Stimulated activated CD8-positive, alpha-beta memory T cell treated with anti-CD3 and anti-CD28 coated beads, Interleukin-7, amount 100 ng/mL, for 4 hours (primary cell): Measurements from ENCODE around the gene MRGPRD.
"Not testable (repeated sequence)": the region's sequence is repeated elsewhere in the genome, so short reads cannot be mapped to it uniquely, and the experiment has no call there.

Experiments
- DNase-seq, 2 donors: peaks; one replicate each; pipeline ENCODE4 v3.0.0-alpha.2; 2020; ENCODE audit warnings: low read depth in 2 of 2

The MRGPRD gene

DNA sequence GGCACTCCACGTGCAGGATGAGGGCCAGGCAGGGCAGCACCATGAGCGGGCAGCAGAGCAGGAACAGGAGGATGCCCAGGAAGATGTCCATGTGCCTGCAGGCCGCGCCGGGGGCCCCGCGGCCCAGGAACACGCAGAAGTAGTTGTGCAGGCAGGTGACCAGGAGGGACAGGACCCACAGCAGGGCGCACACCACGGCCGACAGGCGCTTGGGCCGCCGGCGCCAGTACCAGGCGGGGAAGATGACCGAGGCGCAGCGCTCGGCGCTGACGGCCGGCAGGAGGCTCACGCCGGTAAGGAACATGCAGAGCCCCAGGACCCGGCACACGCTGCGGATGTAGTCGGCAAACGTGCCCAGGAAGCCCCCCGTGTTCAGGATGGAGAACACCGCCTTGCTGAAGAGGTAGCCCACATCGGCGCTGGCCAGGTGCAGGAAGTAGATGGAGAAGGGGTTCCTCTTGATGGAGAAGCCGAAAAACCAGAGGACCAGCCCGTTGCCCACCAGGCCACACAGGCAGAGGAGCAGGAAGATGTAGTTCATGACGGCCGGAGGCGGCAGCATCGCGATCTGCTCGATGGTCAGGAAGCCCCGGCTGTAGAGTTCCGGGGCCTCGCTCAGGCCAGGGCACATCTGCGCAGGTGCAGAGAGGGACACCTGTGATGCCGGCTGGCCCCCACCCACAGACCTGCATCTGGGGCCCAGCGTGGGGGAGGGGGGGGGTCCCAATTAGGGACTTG, 25.0 kb upstream of the MRGPRD start:
- DNase-seq = no peak

DNA sequence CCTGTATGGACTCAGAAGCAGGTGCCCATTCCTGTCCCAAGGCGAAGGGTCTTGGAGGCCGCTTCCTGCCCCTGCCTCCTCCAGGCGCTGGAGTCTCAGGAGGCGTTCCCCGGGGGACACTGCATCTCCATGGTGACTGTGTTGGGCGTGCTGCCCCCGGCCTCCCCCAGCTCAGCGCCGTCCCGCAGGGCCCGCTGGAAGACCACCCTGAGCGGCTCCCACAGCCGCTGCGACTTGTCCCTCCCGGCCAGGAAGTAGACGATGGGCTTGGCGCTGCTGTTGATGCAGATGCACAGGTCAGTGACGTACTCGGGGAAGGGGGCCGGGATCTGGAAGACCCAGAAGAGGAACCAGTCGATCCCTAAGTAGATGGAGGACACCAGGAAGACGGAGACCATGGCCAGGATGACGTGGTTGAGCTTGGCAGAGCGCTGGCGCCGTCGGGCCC, 24.4 kb upstream of the MRGPRD start:
- no peak for DNase-seq

DNA sequence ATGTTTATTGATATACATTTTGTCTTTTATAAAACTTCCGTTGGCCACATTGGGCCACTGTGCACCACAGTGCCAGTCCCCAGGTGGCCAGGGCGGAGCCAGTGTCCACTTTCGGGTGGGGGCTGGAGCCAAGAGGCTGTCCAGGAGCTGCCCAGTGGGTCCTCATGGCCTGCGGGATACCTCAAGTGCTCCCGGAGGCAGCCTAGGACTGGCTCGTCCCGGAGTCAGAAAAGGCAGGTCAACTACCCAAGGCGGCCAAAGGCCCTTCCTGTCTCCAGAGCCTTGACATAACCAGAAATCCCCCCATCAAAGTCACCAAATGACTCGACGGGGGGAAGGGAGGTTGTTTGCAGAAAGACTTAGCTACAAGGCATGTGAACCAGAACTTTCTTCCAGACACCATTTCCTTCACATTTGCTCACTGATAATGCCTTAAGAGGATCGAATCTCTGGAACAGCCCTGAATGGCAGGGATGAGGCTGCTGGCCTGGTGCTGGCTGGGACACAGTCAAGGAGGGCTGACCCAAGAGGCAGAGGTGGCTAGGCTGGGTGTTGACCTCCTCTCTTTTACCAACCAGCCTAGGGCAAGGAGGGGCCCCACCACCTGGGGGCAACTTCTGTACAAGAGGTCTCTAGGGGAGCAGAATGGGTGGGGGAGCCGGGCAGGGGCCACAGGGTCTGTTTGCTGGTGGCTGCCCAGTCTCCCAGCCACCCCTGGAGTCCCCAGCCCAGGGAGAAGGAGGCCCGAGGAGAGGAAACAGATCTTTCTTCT, 23.8 kb upstream of the MRGPRD start:
- no peak for DNase-seq

DNA sequence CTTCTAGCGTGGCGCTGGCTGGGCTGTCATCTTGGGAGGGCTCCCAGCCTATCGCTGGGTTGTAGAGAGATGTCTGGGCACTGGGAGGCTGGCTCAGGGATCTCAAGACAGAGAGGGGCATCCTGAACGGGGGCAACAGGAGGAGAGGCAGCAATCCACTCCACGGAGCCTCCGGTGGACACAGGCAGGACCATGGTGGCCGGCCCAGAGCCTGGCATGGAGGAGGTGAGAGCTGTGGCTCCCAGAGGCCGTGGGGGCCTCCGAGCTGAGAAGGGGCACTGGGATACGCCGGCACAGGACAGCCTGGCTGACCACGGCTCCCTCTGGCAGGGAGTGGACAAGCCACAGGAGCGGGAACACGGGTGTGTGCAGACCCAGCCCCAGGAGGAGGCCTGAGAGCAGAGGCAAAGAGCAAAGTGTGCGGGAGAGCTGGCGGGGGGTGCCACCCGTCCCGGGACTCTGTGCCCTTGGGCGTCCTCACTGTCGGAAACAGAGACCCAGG, 23.1 kb upstream of the MRGPRD start:
- DNase-seq = no peak

DNA sequence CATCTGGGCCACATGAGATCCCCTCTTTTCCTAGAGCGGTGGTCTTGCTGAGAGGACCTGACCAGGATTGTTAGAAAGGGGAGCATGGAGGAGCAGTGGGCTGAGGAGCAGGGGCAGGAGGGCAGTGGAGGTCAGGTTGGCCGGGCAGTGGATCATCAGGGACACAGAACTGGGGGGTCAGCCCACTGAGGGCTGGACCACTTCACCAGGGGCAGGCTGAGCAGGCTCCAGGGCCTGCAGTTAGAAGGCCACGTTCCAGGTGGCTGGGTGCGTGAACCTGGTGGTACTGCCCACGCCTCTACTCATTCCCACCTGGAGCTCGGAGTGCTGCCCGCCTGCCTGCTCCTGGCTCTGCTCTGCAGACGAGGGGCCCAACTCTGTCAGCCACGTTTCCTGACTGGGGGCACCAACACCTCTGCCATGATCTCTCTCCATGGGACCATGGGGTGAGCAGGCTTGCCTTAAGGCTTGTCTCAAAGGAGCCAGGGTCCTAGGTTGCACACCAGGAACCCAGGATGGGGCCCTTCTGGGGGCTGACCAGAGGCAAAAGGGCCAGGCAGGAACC, 22.6 kb upstream of the MRGPRD start:
- DNase-seq = no peak

DNA sequence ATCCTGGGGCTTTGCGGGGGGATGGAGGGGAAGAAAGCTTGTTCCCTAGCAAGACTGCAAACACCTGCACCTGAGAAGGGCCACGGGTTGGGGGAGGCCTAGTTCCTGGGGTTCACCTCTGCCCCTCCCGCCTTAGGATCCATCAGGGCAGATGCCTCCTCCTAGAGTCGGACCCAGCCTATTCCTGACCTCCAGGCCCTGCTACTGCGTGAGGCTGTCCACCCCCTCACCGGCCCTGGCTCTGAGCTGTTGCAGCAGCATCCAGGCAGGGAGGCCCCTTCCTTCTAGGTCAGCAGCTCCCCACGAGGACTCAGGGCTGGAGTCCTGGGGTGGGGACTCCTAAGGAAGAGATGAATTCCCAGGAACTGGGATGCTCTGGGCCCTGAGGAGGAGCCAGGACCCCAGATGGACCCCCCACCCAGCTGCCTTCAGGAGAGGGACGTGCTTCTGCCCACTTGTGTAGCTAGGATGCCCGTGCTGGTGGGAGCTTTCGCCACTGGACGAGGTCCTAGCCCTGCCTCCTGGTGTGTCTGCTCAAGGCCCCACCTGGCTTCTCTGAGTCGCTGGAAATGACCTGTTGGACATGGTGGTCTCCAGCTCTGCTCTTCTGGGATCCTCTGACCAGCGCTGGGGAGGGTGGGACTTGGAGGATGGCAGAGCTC, 21.9 kb upstream of the MRGPRD start:
- no peak for DNase-seq

DNA sequence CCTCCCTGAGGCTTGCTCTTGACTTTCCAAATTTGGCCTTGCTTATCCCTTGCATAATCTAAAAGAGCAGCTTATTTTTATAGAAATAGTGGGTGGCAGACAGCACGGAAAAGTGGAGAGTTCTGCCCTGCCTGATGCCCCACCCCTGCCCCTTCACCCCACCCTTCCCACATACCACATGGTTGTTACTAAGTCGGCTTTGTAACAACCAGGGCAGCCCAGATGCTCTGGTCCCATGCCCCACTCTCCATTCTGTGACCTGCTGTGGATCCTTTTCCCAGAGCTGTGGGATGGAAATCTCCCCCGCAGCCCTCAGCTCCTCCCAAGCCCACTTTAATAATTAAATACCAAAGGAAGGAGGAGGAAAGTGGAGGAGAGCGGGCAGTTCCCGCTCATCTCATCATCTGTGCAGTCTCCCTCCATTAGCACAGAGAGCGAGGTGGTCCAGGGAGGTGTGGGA, 21.4 kb upstream of the MRGPRD start:
- no peak for DNase-seq

DNA sequence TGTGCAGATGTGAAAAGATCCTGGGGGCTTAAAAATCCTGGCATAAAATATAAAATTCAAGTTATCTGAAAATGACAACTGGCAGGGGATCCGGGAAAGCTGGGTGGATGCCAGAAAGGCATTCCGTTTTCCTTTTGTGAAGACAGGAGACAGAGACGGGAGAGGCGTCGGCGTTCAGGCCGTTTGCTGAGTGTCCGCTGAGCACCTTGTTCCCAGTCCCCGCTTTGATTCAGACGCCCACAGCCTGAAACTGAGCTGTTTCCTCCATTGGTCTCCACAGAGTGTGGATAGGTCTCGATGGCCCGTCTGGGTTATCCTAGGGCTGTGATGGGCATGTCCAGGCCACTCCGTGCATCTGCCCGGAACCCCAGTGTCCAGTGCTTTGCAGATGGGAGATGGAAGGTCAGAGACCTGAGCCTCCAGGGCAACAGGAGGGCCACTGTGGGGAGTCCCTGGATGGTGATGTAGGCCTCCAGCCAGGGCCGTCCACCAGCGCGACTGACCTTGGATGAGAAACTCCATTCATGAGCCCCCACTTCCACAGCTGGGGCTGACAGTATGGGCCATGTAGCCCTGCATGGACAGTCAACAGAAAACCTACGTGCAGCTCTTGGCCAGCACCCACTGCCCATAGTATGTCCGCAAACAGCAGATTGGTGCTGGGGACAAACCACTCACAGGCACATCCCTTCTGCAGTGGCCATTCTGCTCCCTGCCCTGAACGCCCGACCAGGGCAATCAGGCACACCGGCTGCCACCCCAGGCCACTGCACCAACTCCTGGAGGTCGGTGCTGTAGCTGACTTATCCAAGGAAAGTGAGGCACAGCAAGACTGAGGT, 20.7 kb upstream of the MRGPRD start:
- no peak for DNase-seq

DNA sequence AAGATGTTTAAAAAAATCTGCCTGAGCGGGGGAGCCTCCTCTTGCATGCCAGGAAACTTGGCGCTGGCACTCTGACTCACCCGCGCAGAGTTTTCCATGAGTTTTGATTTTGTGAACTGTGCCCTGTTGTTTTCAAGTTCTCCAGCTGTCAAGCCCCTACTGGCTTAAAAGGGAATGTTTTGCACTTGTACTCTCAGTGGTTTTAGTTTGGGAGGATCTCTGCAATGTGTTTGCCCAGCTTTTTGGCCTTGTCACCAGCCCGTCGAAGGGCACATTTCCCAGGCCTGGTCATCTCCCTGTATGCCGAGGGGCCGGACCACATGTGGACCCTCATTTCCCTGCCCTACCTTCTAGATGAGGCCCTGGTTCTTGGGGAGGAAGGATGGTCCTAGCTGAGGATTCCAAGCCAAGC, 20.1 kb upstream of the MRGPRD start:
- no peak for DNase-seq

DNA sequence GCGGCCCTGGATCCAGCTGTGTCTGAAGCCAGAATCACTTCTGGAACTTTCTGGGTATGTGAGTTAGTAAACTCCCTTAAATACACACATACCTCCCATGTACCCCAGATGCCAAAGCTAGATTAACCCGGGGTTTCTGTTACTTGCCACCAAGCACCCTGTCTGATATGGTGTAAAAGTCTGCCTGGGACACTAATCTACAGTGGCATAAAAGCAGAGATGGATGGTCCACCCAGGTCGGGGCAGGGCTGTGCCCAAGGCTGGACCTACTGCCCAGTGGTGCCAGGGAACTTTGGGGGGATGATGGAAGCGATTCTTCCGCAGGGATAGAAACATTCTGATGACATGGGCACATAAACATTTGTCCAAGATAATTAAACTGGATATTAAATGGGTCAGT, 19.6 kb upstream of the MRGPRD start:
- no peak for DNase-seq

DNA sequence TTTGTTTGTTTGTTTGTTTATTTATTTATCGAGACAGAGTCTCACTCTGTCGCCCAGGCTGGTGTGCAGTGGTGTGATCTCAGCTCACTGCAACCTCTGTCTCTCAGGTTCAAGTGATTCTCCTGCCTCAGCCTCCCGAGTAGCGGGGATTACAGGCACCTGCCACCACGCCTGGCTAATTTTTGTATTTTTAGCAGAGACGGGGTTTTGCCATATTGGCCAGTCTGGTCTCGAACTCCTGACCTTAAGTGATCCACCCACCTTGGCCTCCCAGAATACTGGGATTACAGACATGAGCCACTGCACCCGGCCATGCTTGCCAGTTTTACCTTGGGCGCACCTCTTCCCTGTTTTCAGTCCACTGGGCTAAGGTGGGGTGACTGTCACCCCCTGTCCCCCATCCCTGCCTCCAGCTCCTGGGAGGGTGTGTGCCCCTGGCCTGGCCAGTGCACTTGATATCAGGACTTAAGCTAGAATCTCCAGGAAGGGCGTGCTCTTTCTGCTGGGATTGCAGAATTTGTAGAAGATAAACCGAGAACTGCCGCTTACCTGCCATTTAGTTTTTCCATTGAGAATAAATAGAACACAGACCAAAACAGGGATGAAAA, 19.1 kb upstream of the MRGPRD start:
- DNase-seq = not testable (repeated sequence)

DNA sequence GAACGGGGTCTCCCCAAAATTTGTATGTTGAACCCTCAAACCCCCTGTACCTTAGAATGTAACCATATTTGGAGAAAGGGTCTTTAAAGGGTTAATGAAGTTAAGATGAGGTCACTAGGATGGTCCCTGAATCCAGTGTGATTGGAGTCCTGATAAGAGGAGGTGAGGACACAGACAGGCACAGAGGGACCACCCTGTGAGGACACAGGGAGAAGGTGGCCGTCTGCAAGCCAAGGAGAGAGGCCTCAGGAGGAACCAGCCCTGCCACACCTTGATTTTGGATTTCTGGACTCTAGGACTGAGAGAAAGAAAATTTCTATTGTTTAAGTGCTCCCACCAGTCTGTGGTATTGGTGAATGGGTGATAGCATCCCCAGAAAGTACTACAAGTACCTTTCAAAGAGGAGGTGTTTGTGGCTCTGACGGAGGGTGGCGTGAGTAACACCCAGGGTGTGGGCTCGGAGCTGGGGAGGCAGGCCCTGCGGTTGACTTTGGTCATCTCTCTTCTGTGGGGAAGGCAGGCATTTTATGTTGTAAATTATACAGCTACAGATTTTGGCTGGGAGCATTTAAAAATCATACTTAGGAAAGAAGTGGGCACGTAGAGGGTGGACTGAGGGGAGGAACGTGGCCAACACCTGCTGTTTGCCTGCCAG, 18.4 kb upstream of the MRGPRD start:
- peak in 1 of 2 donors; percentile 16 for DNase-seq

DNA sequence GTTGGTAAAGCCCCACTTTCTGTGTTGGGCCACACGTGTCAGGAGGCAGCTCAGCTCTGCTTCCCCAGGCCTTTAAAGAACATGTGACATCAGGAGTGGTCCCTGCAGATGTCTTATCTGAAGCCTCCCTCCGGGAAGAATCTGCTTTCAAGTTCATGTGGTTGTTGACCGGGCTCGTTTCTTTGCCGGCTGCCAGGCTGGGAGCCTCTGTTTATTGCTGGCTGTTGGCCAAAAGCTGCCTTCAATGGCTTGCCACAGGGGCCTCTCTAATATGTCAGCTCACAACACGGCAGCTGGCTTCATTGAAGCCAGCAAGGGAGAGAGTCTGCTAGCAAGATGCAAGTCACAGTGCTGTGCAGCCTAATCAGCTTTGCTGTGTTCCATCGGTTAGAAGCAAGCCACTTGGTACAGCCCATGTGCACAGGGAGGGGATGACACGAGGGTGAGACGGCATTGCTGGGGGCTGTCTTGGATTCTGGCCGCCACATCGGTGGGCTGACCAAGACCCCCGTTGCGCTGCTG, 17.7 kb upstream of the MRGPRD start:
- DNase-seq = no peak

DNA sequence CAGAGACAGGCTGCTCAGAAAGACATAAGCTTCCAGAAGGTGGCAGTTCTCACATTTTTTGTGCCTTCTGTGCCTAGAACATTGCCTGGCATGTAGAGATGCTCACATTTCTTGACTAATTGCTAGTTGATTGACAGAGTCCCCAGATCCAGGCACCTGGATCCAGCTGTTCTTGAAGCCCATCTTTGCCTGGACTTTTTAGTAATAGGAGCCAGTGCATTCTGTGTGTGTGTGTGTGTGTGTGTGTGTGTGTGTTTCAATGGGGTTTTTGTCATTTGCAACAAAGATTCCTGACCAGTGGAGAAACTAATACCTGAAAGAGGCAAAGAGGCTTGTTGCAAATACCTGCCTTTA, 17.2 kb upstream of the MRGPRD start:
- no peak for DNase-seq

DNA sequence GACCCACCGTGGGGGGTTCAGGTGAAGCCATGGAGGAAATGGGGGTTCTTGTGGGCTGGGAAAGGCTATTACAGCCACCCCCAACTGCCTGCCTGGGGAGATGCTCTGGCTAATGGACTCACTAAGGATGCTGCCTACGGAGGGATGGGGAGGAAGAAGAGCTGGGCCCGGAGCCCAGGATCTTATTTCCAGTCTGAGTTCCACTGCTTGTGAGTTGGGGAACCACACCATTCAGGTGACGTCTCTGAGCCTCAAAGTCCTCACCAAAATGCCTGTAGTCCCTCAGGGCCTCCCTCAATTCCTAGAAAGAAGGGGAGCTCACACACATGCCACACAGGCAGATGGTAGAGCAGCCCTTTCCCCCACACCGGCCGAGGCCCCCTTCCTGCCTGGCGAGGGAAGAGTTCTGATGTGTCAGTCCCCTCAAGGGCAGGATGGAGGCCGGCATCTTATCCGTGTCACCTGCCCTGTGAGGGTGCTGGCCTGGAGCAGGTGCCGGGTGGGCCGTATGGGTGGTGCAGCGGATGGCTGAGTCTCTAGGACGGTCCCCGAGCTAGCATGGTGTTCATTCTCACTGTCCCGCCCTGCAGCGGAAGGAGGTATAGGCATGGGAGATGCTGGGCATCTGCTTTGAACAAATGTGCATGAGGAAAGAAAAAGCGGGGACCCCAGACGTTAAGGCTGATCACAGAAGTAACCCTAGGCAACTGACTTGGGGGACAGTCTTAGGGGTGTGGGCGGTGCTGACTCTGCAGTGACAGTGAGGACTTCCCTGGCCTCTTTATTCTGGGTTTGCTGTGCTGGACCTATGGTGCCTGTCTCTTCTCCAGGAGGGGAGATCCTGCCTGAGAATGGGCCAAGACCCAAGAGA, 16.6 kb upstream of the MRGPRD start:
- DNase-seq = no peak

DNA sequence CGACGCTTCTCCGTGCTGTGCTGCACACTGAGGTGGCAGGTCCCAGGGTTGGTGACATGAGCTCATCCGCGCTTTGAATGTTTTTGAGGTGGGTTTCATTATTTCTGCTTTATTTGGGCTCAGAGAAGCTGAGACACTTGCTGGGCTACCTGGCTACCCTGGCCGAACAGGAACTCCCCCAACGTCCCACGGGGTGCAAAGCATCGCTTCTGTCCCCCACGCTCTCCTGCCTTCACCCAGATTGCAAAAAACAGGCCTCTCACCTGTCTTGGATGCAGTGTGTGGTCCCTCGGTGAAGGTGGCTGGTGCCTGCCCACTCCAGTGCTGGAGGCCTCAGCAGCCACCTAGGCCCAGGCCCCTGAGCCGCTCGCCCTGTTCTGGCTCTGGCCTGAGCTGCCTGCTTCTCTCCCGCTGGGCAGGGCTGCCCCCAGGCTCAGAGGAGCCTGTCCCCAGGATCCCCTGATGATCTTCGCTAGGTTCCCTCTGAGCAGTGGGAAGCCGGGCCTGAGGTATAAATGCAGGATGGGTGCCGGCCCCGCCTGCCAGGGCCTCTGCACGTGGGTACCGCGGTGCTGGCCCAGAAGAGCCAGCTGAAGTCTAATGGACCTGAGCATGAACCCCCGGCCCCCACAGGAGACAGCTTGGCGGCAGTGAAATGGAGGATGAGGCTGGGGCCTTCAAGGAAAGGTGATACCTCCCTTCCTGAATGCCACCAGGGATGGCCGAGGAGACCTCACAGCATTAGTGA, 15.8 kb upstream of the MRGPRD start:
- no peak for DNase-seq

DNA sequence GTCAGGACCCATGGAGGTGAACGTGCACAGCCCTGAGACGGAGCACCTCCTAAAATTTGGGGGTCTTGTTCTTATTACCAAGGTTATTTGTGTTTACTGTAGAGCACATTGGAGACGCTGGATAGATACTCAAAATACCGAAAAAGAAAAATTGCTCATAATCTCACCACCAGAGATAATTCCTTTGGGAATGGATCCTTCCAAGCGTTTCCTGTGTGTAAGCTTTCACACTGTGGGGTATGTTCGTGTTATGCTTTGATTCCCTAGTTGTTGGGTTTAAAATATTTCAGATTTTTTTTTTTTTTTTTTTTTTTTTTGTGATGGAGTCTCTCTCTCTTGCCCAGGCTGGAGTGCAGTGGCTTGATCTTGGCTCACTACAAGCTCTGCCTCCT, 14.1 kb upstream of the MRGPRD start:
- DNase-seq = no peak

DNA sequence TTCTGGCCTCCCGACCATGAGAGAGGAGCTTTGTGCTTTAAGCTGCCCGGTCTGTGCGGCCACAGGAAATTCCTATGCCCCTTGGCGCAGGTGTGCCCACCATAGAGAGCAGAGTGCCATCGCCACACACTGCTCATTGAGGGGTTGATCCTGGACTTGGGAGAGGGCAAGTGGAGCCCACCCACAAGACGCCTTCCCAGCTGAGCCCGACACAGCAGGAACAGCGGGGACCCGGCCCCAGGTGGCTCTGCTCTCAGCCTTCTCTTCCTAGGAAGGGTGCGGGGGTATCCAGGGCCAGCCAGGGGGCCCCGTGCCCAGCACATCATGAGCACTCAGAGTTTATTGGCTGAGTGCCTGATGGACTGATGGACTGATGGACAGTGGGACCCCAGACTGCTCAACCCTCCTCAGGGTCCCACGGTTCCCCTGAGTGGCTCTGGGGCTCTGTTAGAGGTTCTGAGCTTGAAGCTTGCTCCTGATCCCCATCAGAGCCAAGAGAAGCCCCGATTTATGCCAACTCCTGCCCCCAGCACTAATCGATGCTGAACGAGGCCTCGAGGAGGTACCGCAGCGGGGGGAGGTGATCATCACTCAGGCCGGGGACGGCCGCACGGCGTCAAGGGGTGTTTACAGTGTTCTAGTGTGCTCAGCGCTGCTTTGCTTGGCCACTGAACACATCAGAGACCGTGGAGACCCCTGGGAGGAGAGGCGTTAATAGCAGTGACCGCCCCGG, 13.5 kb upstream of the MRGPRD start:
- no peak for DNase-seq
